Measurements from ENCODE around the gene SFXN5. TPM values are rescaled to one million over a fixed set of nuclear protein-coding genes. Genes with fewer than 3 reads are reported as not detected.

SFXN5 gene
- total RNA-seq, 1 donor from 2014 or later, result 21.8 TPM

DNA sequence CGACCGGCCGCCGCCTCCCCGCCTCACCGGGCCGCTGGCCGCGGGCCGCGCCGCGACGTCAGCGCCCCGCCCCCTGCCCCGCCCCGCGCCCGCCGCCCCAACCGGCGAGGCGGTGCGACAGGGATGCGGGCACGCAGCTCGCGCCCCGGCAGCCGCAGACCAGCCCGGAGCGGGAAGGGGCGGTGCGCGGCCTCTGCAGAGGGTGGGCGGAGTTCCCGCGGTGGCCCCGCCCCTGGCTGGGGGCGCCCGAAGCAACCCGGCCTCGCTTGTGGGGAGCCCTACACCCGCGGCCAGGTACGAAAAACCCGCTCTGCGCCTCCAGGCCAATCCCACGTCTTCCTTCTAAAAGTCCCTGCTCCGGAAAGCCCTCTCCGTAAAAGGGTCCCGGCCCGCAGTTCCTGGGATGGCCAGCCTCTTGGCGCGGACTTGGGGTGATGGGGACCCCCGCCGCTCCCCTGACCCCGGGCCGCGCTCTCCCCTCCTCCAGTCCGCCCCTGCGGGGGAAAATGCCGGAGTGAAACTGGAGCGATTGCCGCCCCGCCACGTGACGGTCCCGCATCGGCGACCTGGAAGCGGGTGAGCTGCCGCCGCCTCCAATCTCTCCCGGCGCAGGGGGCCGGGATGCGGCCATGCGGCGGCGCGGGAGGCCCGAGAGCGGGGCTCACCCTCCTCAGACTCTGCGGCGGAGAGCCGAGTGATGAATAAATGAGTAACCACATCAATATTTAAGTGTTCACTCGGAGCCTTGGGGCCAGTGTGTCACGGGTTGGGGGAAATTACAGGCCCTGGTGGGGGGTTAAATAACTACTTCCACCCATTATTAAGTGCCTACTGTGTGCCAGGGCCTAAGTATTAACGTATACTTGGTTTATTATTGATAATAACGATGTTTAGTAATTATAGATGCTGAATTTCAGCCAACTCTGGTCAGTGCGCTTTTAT, 41.7 kb upstream of the SFXN5 start, which contains the start of gene RAB11FIP5:
RAB11FIP5 (minus strand) TSS at position 36 of the 942 bp plus-strand sequence. CDS start 171 bp downstream, outside the sequence.
- peak within 1 kb of the TSS; percentile 86 for H3K4me3 Mint-ChIP-seq
- no peaks in the 10 kb centered on the region for H3K9me3 Mint-ChIP-seq
- DNase-seq (ENCODE audit: low read depth, low spot score), result peak; percentile 57
- no peaks in the 10 kb centered on the region for H3K36me3 Mint-ChIP-seq (ENCODE audit: low read depth)
- peaks cover 14% of the 10 kb centered on the region for H3K4me1 Mint-ChIP-seq
- TF ChIP-seq, protein P1, sequence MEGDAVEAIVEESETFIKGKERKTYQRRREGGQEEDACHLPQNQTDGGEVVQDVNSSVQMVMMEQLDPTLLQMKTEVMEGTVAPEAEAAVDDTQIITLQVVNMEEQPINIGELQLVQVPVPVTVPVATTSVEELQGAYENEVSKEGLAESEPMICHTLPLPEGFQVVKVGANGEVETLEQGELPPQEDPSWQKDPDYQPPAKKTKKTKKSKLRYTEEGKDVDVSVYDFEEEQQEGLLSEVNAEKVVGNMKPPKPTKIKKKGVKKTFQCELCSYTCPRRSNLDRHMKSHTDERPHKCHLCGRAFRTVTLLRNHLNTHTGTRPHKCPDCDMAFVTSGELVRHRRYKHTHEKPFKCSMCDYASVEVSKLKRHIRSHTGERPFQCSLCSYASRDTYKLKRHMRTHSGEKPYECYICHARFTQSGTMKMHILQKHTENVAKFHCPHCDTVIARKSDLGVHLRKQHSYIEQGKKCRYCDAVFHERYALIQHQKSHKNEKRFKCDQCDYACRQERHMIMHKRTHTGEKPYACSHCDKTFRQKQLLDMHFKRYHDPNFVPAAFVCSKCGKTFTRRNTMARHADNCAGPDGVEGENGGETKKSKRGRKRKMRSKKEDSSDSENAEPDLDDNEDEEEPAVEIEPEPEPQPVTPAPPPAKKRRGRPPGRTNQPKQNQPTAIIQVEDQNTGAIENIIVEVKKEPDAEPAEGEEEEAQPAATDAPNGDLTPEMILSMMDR (conservative IDR thresholded peaks at IDR 0.05), result peak; percentile 22
- no peak within 1 kb of the TSS for H3K27ac Mint-ChIP-seq (ENCODE audit: unreplicated experiment)
- peaks cover 46% of the 10 kb centered on the region for H3K27me3 Mint-ChIP-seq (ENCODE audit: low read depth)

DNA sequence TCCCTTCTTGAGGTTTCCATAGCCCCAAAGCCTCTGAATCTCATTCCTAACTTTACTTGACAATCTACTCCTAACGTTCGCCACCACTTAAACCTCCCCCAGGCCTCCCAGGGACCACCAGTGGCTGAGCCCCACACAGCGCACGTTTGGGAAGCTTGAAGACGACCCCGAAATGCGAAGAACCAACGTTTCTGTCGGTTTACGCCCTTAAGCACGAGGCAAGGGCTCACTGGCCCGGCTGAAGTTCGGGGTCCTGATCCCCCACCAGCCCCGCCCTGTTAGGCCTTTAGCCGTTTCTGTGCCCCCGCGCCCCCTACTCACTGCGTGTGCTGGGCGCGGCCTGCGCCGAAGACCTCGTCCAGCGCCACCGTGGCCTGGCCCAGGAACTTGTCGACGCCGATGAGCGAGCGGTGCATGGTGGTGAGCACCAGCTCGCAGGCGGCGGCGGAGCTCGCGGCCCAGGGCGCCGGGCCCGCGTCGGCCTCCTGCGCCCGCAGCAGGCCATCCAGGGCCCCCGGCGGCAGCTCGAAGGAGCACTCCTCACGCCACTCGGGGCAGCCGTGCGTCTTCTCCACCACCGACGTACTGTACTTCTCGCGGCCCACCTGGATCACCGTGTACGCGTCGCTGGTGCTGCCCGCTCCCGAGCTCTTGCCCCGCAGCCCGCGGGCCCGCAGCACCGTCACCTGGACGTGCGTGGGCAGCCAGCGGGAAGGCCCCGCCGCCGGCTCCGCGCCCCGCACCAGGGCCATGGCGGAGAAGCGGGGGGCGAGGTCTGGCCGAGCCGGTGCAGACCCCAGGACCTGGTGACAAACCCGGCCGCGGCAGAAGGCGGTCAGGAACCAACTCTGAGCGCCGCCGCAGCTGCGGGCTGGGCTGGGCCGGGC, 40.8 kb upstream of the SFXN5 start:
- peak overlapping the region; percentile 86 for H3K4me3 Mint-ChIP-seq

DNA sequence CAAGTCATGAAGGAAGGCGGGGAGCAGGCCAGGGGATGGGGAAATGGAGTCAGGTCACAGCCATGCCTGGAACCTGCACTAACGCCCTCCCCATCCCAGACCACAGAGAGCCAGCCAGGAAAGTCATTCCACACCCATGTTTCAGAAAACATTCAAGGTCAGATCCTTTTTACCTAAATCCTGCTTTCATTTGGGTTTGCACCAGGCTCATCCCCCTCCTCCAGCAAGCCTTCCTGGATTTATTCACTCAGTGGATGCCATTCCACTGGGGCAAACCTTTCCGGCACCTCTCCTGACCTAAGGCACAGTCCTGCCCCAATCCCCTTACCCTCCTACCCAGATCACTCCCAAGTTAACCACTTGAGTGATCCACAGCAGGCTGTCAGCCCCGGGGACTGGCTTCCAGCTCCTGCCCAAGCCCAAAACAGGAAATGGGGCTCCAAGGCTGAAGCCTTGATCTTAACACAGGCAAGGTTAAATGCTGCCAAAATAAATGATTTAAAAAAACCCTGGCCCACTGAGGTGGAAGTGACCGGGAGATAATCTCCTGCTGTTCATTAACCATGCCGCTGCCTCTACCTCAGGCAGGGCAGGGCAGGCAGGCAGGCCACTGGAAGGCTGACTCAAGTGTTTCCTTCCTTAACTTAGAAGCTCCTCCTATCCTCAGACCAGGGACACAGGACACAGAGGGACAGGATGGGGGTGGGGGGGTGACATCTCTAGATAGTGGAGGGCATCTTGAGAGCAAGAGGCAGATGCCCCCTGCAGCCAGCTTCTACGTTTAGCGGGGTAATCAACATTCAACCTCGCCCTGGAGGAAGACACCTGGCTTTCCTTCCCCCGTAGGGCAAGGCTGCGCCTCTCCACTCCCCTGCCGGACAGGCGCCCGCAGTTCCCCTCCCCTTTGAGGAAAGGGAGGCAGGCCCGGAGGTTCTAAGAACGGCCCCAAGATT, 39.8 kb upstream of the SFXN5 start:
- no peak overlapping the region for H3K27ac Mint-ChIP-seq (ENCODE audit: unreplicated experiment)
- no peaks in the 10 kb centered on the region for H3K9me3 Mint-ChIP-seq
- DNase-seq (ENCODE audit: low read depth, low spot score), result no peak
- H3K36me3 Mint-ChIP-seq (ENCODE audit: low read depth), result no peaks in the 10 kb centered on the region
- H3K27me3 Mint-ChIP-seq (ENCODE audit: low read depth), result peaks cover 42% of the 10 kb centered on the region
- peak overlapping the region; percentile 86 for H3K4me3 Mint-ChIP-seq
- TF ChIP-seq, protein P1 (conservative IDR thresholded peaks at IDR 0.05), result no peak
- H3K4me1 Mint-ChIP-seq, result peaks cover 14% of the 10 kb centered on the region

More for the DNA sequence above, 40.8 kb upstream of the SFXN5 start:
- Mint-ChIP-seq H3K36me3 (ENCODE audit: low read depth) (no peaks in the 10 kb centered on the region), H3K9me3 (no peaks in the 10 kb centered on the region), H3K27ac (ENCODE audit: unreplicated experiment) (no peak overlapping the region), H3K4me1 (peaks cover 14% of the 10 kb centered on the region), H3K27me3 (ENCODE audit: low read depth) (peaks cover 46% of the 10 kb centered on the region)
- TF ChIP-seq, protein P1 (conservative IDR thresholded peaks at IDR 0.05), result no peak
- DNase-seq (ENCODE audit: low read depth, low spot score), result no peak

DNA sequence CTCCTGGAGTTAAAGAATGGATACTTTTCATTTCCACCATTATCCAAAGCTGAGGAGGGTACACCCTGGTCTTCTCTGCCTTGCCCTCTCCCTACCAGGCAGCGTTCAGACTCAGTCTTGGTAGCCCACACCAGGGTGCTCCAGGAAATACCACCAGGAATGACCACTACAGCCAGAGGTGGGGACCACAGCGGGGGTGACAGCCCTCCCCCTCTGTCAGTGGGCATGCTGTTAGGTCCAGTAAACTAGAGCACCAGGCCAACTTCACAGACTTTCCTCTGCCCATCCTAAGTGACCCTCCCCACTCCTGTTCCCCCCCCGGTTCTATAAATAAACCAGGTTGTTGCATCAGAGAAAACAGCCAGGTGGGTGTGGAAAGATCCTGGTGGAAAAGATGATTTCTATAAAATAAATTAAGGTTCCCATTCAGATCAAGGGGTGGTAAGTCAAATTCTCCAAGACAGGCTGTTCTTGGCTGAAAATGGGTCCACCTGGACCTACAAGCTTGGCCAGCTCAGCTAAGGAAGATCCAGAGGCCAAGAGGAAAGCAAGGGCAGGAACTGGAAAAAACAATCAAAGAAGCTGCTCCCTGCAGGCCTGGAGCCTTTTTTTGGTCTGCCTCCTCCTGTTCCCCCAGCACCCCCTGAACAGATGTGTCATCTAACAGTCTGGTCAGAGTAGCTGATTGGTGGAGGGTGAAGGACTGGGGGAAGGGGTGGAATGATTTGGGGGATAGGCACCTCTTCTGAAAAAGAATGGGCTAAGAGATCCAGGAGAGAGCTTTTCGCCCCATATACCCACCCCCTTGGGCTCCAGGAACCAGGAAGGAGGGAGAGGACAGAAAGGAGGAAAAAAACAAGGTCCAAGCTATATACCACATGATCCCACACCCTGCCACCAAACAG, 38.9 kb upstream of the SFXN5 start:
- TF ChIP-seq, protein P1 (conservative IDR thresholded peaks at IDR 0.05), result no peak
- peaks cover 14% of the 10 kb centered on the region for H3K4me1 Mint-ChIP-seq
- no peaks in the 10 kb centered on the region for H3K9me3 Mint-ChIP-seq
- H3K36me3 Mint-ChIP-seq (ENCODE audit: low read depth), result no peaks in the 10 kb centered on the region
- DNase-seq (ENCODE audit: low read depth, low spot score), result no peak
- no peak overlapping the region for H3K27ac Mint-ChIP-seq (ENCODE audit: unreplicated experiment)
- H3K4me3 Mint-ChIP-seq, result peak overlapping the region; percentile 86
- peaks cover 42% of the 10 kb centered on the region for H3K27me3 Mint-ChIP-seq (ENCODE audit: low read depth)

Data from neural crest cell (in vitro differentiated cells).